GM21619 (cell line): ENCODE results near the gene SRD5A3.
A peak's percentile ranks its signal among the peaks of the same experiment; 100 is the strongest.

ENCODE experiments used
- ATAC-seq: cut with Tn5 transposase; IDR thresholded peaks from one replicate; pipeline ENCODE4 v1.9.1; 2021; ENCODE audit not compliant: unreplicated experiment

The SRD5A3 gene

GRCh38 chr4:55372259-55372658 lies 26.2 kb downstream of the SRD5A3 start:
- no peak for ATAC-seq

DNA sequence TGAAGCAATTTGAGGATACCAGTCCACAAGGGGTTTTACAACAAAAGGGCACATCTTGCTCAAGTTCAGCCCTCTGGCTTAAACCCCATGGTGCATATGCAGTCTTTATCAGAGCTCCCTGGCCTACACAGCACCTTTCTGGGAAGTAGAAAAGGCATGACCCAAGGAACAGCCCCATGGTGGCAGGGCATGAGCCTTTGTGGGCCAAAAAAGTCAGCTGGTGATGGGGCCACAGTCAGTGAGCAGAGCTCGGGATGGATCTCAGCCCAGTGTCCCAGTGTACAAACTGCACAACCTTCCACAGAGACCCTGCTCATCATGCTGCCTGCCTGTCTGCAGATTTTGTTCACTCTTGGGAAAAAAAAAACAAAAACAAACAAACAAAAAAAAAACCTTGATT lies 27.4 kb downstream of the SRD5A3 start:
- ATAC-seq = no peak

GRCh38 chr4:55376698-55377097 lies 30.7 kb downstream of the SRD5A3 start:
- ATAC-seq = no peak

GRCh38 chr4:55378617-55379467 lies 32.8 kb downstream of the SRD5A3 start:
- ATAC-seq = no peak

DNA sequence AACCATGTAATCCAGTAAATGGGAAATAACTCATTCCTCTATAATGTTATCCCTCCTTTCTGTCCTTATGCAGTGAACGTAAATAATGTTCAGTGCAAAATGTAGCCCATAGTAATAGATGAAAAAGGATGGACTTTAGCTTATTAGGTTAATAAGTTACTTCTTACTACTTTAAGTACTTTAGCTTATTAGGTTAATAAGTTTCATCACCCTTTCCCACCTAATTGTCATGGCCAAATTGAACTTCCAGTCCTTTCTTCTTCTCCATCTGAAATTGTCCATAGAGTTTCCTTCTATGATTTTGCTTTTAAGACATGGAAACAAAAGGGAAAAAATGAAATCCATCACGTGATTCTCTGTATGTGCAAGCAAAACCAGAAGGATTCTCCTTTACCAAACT lies 34.5 kb downstream of the SRD5A3 start:
- no peak for ATAC-seq

GRCh38 chr4:55381502-55381901 lies 35.5 kb downstream of the SRD5A3 start:
- no peak for ATAC-seq

- ATAC-seq = no peak
Measured at GRCh38 chr4:55382488-55383003, 36.5 kb downstream of the SRD5A3 start.

DNA sequence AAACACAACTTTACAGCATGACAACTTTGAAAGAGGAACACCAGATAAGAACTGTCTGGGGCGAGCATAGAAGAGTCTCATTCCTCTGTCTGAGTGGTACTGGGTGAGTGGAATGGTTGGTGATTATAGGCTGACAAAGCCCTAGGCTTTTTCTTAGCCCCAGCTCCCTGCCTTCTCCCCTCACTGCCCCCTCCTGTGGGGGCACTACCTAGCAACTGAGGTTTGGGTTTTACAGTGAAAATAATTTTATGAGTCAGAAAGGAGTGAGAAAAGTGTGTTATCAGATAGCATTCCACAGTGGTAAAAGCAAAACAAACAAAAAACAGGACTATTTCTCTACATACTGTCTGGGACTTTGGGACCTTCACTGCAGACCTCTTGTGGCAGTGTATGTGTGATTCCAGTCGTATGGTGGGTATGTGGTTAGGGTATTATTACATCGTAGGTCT lies 39.2 kb downstream of the SRD5A3 start:
- no peak for ATAC-seq

GRCh38 chr4:55386073-55386472 lies 40.0 kb downstream of the SRD5A3 start:
- peak; percentile 91 for ATAC-seq

DNA sequence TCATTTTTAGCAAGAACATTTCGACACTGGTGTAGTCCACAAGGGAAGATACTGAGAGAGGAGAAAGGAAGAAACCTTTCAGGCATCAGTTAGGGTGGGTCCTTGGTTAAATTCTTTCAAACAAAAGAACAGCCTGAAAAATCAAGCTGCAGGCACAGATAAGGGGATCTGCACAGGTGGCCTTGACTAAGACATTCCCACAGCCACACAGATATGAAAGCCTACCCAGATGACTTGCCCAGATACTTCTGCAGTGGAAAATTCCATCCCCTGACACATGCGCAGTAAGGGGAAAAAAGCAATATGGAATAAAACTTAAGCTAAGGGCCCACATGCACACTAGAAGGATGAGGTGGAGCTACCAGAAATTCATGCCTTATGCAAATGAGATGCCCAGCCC lies 40.8 kb downstream of the SRD5A3 start:
- no peak for ATAC-seq

- ATAC-seq = no peak
Measured at GRCh38 chr4:55393461-55394320, 47.6 kb downstream of the SRD5A3 start.

- ATAC-seq = peak; percentile 0
Measured at GRCh38 chr4:55395218-55395528, 49.1 kb downstream of the SRD5A3 start.

GRCh38 chr4:55395529-55396307 lies 49.7 kb downstream of the SRD5A3 start, which contains the start of gene TMEM165:
Gene TMEM165 (plus strand): TSS chr4:55395957. CDS start chr4:55396190, 233 bp downstream.
- peak; percentile 89 for ATAC-seq

- peak; percentile 25 for ATAC-seq
Measured at GRCh38 chr4:55396308-55397125, 50.5 kb downstream of the SRD5A3 start.

DNA sequence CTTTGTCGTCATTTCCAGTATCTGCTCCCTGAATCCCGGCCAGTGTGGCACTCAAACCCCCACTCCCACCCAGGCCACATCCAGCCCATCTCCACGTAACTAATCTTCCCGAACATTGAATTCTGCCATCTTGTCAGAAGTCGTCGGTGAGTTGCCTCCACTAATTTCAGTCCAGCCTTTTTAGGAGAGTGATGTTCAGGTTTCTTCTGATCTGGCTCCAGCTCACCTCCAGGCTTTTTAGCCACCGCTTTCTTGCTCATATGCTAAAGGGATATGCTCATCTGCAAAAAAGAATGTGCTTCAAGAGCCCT lies 51.0 kb downstream of the SRD5A3 start:
- no peak for ATAC-seq

- ATAC-seq = no peak
Measured at GRCh38 chr4:55397520-55398321, 51.7 kb downstream of the SRD5A3 start.

DNA sequence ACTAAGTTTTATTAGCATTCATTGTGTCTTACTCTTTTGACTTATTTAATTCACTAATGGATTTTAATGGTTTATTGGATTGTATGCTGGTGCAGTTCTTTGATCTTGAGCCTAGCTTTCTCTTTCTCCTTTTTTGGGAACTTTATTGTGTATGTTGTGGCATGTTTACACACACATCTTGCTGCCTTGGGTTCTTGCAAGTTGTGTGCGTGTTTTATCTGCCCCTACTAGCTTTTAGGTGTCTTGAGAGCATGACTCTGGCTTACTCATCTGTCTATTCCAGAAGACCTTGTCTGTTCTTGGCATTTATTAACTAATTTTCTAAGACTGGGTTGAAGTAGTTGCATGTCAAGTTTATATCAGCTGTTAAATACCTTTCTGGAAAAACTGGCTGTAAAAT lies 52.4 kb downstream of the SRD5A3 start:
- no peak for ATAC-seq

GRCh38 chr4:55398966-55399365 lies 52.9 kb downstream of the SRD5A3 start:
- ATAC-seq = no peak

- no peak for ATAC-seq
Measured at GRCh38 chr4:55399581-55399980, 53.5 kb downstream of the SRD5A3 start.

- ATAC-seq = no peak
Measured at GRCh38 chr4:55405073-55405472, 59.0 kb downstream of the SRD5A3 start.
